GM18870 (cell line): ENCODE data around the gene CEP41.
"Not testable (repeated sequence)": the region's sequence is repeated elsewhere in the genome, so short reads cannot be mapped to it uniquely, and the experiment has no call there.

Source experiments
- ATAC-seq: cut with Tn5 transposase; IDR thresholded peaks from one replicate; pipeline ENCODE4 v1.9.1; 2021; ENCODE audit warnings: moderate library complexity; ENCODE audit not compliant: unreplicated experiment

The CEP41 gene

DNA sequence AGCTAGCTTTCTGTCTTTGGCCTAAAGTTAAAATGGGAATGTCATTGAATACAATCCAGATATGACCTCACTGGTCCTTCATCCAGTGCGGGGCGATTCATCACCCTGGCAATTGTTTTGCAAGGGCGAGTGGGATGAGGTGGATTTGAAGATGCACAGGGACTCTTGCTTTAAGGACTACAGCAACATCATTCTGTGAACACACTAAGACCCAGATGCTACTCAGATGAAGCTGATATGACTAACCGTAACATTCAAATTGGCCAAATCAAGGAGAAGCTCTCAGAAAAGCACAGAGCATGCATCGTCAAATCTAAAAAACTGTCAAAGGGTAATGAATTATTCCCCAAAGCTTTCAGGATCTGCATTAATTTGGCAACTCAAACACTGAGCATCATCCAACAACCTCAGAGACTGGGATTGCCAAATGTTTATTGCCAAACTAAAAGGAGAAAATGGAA lies 47.7 kb downstream of the CEP41 start:
- no peak for ATAC-seq

DNA sequence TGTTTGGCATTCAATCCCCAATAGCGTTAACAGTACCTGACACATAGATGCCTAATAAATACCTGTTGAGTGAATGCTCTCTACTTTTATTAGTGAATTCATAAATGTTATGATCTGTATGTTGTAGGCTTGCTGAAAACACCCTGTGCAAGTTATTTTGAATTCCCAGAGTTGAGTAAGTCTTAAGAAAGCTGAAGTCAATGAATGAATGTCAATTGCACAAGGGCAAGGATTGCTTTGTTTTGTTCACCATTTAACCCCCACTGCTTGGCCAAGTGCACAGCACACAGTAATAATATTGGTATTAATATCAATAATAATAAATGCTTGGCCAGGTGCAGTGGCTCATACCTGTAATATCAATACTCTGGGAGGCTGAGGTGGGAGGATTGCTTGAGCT lies 50.3 kb downstream of the CEP41 start:
- no peak for ATAC-seq

DNA sequence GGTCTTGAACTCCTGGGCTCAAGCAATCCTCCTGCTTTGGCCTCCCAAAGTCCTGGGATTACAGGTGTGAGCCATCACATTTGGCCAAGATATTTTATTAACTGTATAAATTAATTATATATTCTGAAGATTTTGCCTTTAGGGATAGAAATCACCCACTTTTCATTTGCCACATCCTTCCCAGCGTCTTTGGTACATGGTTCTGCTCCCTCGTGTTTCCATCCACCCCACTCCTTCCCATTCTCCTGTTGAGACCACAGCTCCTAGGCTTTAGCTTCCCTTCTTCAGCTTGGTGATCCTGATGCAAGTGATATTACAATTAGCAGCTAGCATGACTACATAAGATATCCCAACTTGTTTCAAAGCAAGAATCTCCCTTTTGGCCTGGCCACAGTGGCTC lies 52.1 kb downstream of the CEP41 start:
- ATAC-seq, result no peak

- no peak for ATAC-seq
Measured at GRCh38 chr7:130387628-130388403, 53.0 kb downstream of the CEP41 start.

GRCh38 chr7:130387306-130387627 lies 53.5 kb downstream of the CEP41 start:
- ATAC-seq, result no peak

DNA sequence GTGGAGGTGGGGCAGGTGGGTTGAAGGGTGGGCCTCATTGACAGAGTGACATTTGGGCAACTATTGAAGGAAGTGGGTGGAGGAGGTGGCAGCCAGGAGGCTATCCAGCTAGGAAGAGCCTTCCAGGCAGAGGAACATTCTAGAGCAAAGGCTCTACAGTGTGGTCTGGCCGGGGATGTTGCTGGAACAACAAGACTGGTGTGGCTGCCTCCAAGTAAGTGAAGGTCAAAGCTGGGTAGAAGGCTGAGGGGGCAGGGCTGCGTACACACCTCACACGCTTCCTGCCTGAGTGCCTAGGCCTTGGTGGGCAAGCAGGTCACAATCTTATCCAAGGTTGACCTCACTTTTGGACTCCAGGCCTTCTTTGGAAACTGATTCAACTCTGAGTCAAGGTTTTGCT lies 53.9 kb downstream of the CEP41 start:
- ATAC-seq, result no peak

GRCh38 chr7:130385600-130386066 lies 55.2 kb downstream of the CEP41 start:
- no peak for ATAC-seq

- no peak for ATAC-seq
Measured at GRCh38 chr7:130384841-130385599, 55.8 kb downstream of the CEP41 start.

- ATAC-seq, result no peak
Measured at GRCh38 chr7:130384371-130384801, 56.4 kb downstream of the CEP41 start.

DNA sequence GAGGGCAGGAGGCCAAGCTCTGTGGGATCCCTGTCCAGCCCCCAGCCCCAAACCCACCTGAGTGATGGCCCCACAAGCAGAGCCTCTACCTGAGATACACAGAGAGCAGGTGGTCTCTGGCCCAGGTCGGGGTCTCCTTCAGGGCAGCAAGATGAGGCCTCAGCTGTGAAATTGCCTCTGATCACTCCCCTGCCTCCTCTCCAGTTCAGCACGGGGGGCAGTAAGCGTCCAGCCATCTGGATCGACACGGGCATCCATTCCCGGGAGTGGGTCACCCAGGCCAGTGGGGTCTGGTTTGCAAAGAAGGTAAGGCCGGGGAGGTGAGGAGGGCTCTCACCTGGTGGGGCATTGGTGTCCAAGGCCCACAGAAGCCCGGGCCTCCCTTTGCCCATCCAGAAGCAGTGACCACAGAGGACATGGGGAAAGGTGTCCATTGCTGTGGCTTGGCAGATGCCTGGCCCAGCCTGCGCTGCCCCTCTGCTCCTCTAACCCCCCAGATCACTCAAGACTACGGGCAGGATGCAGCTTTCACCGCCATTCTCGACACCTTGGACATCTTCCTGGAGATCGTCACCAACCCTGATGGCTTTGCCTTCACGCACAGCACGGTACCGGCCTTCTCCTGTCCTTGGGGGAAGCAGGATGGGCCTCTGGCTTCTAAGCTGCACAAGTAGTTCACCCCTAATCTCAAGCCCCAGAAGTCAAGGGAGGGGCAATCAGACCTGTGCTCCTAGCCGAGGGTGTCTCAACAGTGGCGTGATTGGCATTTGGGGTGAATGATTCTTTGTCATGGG lies 57.4 kb downstream of the CEP41 start:
- ATAC-seq, result no peak

GRCh38 chr7:130381468-130382312 lies 59.1 kb downstream of the CEP41 start:
- no peak for ATAC-seq

- ATAC-seq, result no peak
Measured at GRCh38 chr7:130380861-130381455, 59.9 kb downstream of the CEP41 start.

DNA sequence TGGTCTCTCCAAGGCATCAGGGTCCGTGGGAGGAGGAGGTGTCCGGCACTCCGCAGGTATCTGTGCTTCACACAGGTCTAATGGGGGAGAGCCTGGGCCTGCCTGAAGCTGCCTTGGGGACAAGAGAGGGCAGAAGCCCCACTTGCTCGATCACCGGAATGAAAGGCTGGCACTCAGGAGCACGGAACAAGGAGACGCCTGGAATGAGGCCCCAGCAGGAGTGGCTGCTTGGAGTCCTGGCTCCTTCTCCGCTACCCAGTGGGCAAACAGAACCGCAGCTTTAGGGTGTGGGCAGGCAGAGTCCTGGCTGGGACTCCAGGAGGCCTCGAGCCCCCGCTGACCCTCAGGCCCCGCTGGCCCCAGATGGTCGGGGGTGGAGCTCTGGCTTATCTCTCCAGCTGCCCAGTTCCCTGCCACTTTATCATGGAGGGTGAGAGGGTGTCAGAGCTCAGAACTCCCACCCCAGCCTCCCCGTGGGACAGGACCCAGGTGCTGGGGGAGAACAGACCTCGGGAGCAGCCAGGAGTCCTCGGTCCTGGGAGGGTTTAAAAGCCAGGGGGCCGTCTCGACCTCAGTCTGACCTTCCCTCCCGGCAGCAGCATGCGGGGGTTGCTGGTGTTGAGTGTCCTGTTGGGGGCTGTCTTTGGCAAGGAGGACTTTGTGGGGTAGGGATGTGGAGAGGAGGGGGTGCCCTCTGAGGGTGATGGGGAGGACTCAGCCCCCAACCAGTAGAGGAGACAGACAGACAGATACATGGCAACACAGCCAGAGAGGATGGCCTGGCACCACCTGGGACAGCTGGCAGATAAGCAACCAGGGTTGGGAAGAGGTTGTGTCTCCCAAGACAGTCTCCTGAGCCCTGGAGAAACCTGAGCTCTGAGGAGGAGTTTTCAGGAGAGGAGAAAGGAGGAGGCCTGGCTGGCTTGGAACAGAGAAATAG lies 60.6 kb downstream of the CEP41 start, which contains the start of gene CPA1:
TSS of gene CPA1 (plus strand) at position 574 of the 940 bp plus-strand sequence. CDS start at position 601, 27 bp downstream.
- no peak for ATAC-seq

GRCh38 chr7:130379532-130379920 lies 61.3 kb downstream of the CEP41 start:
- no peak for ATAC-seq

GRCh38 chr7:130379019-130379418 lies 61.8 kb downstream of the CEP41 start:
- no peak for ATAC-seq

- ATAC-seq, result no peak
Measured at GRCh38 chr7:130377178-130377577, 63.6 kb downstream of the CEP41 start.

DNA sequence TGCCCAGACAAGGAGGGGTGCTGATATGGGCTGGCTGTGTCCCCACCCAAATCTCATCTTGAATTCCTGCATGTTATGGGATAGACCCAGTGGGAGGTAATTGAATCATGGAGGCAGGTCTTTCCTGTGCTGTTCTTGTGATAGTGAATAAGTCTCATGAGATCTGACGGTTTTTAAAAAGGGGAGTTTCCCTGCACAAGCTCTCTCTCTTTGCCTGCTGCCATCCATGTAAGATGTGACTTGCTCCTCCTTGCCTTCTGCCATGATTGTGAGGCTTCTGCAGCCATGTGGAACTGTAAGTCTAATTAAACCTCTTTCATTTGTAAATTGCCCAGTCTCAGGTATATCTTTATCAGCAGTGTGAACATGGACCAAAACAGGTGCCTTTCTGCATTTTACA lies 64.4 kb downstream of the CEP41 start:
- ATAC-seq, result not testable (repeated sequence)

- ATAC-seq, result no peak
Measured at GRCh38 chr7:130374507-130374906, 66.3 kb downstream of the CEP41 start.
